Transverse colon (tissue), 3 donors: Measurements from ENCODE around the gene SART1.

Source experiments
- CTCF ChIP-seq, 5 experiments: fragments of 200-600 bp in 3 of 5; fragments of 450-650 bp in 2 of 5; sonication (generic) in 3 of 5; IDR thresholded peaks; 1 replicate in 2 of 5; 2 replicates in 3 of 5; pipeline ENCODE4 v1.5.1; 2016 to 2017; ENCODE audit warnings: antibody characterized with exemption in 5 of 5, inconsistent platforms in 3 of 5, mild to moderate bottlenecking in 2 of 5, moderate library complexity in 1 of 5
- EP300 ChIP-seq: sonication (generic); formaldehyde crosslinking; IDR thresholded peaks from one replicate; pipeline ENCODE4 v1.6.1; 2017; ENCODE audit warnings: antibody characterized with exemption, low read depth

DNA sequence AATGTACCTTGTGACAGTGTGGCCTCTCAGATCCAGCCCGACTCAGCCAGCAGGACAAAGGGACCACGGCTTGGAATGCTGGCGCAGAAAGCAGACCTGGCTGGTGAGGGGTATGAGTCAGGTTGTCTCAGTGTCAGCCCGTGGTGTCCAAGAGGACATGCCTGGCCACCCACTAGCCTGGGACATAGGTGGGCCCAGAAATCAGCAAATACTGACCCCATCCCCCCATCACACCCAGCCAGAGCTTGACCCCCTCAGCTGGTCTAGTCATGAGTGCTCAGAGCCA is 45.3 kb downstream of the SART1 start:
- no peak for TF ChIP-seq CTCF (IDR thresholded peaks at IDR 0.05)
- no peak for TF ChIP-seq EP300
